ENCODE measurements around the gene WDFY1. TPM values are rescaled to one million over a fixed set of nuclear protein-coding genes. Genes with fewer than 3 reads are reported as not detected.
A peak's percentile ranks its signal among the peaks of the same experiment; 100 is the strongest.

WDFY1 gene
- total RNA-seq, 1 donor from 2014 or later = 77.0 TPM

GRCh38 chr2:223971731-223972130 lies 26.6 kb upstream of the WDFY1 start:
- DNase-seq (no peak), ATAC-seq (ENCODE audit: low read depth) (no peak)
- TF ChIP-seq CTCF (IDR thresholded peaks at IDR 0.05) = no peak
- Mint-ChIP-seq H3K36me3 (ENCODE audit: low read depth) (peaks cover 30% of the 10 kb centered on the region), H3K4me3 (no peak overlapping the region), H3K4me1 (peaks cover 3% of the 10 kb centered on the region), H3K9me3 (no peaks in the 10 kb centered on the region), H3K27ac (no peak overlapping the region), H3K27me3 (no peaks in the 10 kb centered on the region)
- intact Hi-C loops (cut with micrococcal nuclease) = loop anchor here (5.0 kb wide), 1 partner anchor 681 kb away; no protein-coding TSS in a partner anchor
- ChIA-PET CTCF (interaction anchor here (0.9 to 6.4 kb wide), 6 partner anchors 11 to 679 kb away, joined by 3 to 134 read pairs (median 16); no protein-coding TSS in a partner anchor), POLR2A (no interaction called here)

GRCh38 chr2:223970343-223971128 lies 25.4 kb upstream of the WDFY1 start:
- TF ChIP-seq CTCF (IDR thresholded peaks at IDR 0.05) = peak; percentile 90
- peak; percentile 64 for ATAC-seq (ENCODE audit: low read depth)
- intact Hi-C loops (cut with micrococcal nuclease) = loop anchor here (1.0 to 5.0 kb wide), 5 partner anchors 23 to 682 kb away; no protein-coding TSS in a partner anchor
- Mint-ChIP-seq H3K27me3 (no peaks in the 10 kb centered on the region), H3K9me3 (no peaks in the 10 kb centered on the region), H3K4me3 (no peak overlapping the region), H3K36me3 (ENCODE audit: low read depth) (peaks cover 36% of the 10 kb centered on the region), H3K4me1 (peaks cover 3% of the 10 kb centered on the region), H3K27ac (no peak overlapping the region)
- no peak for DNase-seq
- ChIA-PET POLR2A (interaction anchor here (0.6 to 1.4 kb wide), 5 partner anchors 10 to 134 kb away, joined by 3 to 6 read pairs (median 4); partner anchors contain the start of gene AP1S3), CTCF (interaction anchor here (0.9 to 6.4 kb wide), 31 partner anchors 8 to 680 kb away, joined by 3 to 134 read pairs (median 4); no protein-coding TSS in a partner anchor)

- H3K27me3 Mint-ChIP-seq = no peaks in the 10 kb centered on the region
- ATAC-seq (ENCODE audit: low read depth) (no peak), DNase-seq (no peak)
- H3K9me3 Mint-ChIP-seq = no peaks in the 10 kb centered on the region
- POLR2A ChIA-PET = interaction anchor here (0.6 to 1.4 kb wide), 4 partner anchors 9 to 133 kb away, joined by 3 to 6 read pairs (median 4); partner anchors contain the start of gene AP1S3
- CTCF ChIA-PET = interaction anchor here (0.9 to 6.4 kb wide), 30 partner anchors 9 to 681 kb away, joined by 3 to 134 read pairs (median 4); no protein-coding TSS in a partner anchor
- no peak overlapping the region for H3K4me3 Mint-ChIP-seq
- peaks cover 3% of the 10 kb centered on the region for H3K4me1 Mint-ChIP-seq
- H3K36me3 Mint-ChIP-seq (ENCODE audit: low read depth) = peaks cover 38% of the 10 kb centered on the region
- H3K27ac Mint-ChIP-seq = no peak overlapping the region
- TF ChIP-seq CTCF (IDR thresholded peaks at IDR 0.05) = no peak
- intact Hi-C loops (cut with micrococcal nuclease) = loop anchor here (1.0 to 5.0 kb wide), 5 partner anchors 23 to 682 kb away; no protein-coding TSS in a partner anchor
Measured at GRCh38 chr2:223969856-223970255, 24.7 kb upstream of the WDFY1 start.

GRCh38 chr2:223969315-223969714 lies 24.2 kb upstream of the WDFY1 start:
- POLR2A ChIA-PET = interaction anchor here (0.6 to 1.4 kb wide), 4 partner anchors 9 to 319 kb away, joined by 3 to 4 read pairs (median 3); no protein-coding TSS in a partner anchor
- Mint-ChIP-seq H3K9me3 (no peaks in the 10 kb centered on the region), H3K27ac (no peak overlapping the region), H3K36me3 (ENCODE audit: low read depth) (peaks cover 42% of the 10 kb centered on the region), H3K4me3 (no peak overlapping the region), H3K27me3 (no peaks in the 10 kb centered on the region), H3K4me1 (peaks cover 3% of the 10 kb centered on the region)
- DNase-seq = no peak
- no peak for TF ChIP-seq CTCF (IDR thresholded peaks at IDR 0.05)
- CTCF ChIA-PET = interaction anchor here (1.0 to 6.4 kb wide), 20 partner anchors 8 to 681 kb away, joined by 3 to 134 read pairs (median 6); no protein-coding TSS in a partner anchor
- no peak for ATAC-seq (ENCODE audit: low read depth)
- intact Hi-C loops (cut with micrococcal nuclease) = no loop called here

- TF ChIP-seq CTCF (IDR thresholded peaks at IDR 0.05) = no peak
- intact Hi-C loops (cut with micrococcal nuclease) = no loop called here
- H3K4me3 Mint-ChIP-seq = no peak overlapping the region
- no peaks in the 10 kb centered on the region for H3K27me3 Mint-ChIP-seq
- peaks cover 50% of the 10 kb centered on the region for H3K36me3 Mint-ChIP-seq (ENCODE audit: low read depth)
- ChIA-PET CTCF (interaction anchor here (1.2 to 6.4 kb wide), 3 partner anchors 19 to 317 kb away, joined by 3 to 134 read pairs (median 5); no protein-coding TSS in a partner anchor), POLR2A (interaction anchor here (1.3 kb wide), 1 partner anchor 72 kb away, joined by 3 read pairs; no protein-coding TSS in a partner anchor)
- H3K27ac Mint-ChIP-seq = no peak overlapping the region
- peaks cover 6% of the 10 kb centered on the region for H3K4me1 Mint-ChIP-seq
- DNase-seq (no peak), ATAC-seq (ENCODE audit: low read depth) (no peak)
- no peaks in the 10 kb centered on the region for H3K9me3 Mint-ChIP-seq
Measured at GRCh38 chr2:223967981-223968380, 22.8 kb upstream of the WDFY1 start.
